Stimulated activated CD4-positive, alpha-beta T cell treated with anti-CD3 and anti-CD28 coated beads, Interleukin-1b, Interleukin-23, amount 100 ng/mL, for 24 hours (primary cell): ENCODE data around the gene PRKCQ.
"Not testable (repeated sequence)": the region's sequence is repeated elsewhere in the genome, so short reads cannot be mapped to it uniquely, and the experiment has no call there.

Experiments
- DNase-seq, 4 experiments: peaks; one replicate each; pipeline ENCODE4 v3.0.0-alpha.2; 2020; ENCODE audit warnings: low read depth in 4 of 4, low spot score in 1 of 4

PRKCQ gene

DNA sequence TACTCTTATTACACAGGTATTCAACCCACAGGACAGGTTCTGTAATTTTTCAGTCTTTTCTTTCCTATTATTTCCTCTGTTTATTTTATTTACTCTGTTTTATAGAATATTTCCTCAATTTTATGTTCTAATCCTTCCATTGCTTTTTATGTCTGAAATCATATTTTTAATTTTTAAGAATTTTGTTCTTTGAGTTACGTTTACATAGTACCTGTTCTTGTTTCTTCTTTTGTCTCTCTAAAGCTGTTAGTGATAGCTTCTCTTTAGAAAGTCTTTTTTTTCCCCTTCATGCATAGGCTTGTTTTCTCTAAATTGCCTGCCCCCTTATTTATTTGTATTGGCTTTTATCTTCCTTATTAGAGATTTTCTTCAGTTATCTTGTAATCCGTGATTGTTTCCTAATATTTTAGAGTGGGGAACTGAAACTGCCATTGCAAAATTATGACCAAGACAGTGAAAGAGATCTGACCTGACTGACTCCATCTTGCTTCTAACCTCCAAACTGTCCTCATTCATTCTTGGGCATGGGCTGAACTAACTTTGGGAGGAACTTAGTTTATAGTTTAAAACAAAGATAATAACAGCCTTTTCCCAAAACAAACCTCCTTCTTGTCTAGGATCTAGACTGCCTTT is 189.7 kb downstream of the PRKCQ start:
- DNase-seq: no peak

DNA sequence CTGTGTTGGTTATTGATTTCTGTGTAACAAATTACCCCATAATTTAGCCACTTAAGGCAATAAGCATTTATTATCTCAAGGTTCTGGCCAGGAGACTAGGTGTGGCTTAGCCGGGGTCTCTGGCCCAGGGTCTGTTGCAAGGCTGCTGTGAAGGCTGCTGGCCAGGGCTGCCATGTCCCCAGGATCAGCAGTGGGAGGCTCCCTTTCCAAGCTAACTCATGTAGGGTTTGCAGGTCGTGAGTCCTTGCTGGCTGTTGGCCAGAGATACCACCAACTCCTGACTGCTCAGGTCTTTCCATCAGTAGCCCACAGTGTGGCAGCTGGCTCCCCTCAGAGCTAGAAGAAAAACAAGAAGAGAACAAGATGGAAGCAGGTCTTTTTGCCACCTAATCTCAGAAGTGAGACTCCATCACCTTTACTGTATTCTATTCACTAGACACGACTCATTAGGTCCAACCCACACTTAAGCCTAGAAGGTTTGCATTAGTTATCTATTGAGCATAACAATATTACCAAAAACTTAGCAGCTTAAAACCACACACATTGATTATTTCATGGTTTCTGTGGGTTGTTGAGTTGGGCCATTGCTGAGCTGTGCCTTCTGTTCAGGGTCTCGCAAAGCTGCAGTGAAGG is 191.7 kb downstream of the PRKCQ start:
- DNase-seq: no peak

DNA sequence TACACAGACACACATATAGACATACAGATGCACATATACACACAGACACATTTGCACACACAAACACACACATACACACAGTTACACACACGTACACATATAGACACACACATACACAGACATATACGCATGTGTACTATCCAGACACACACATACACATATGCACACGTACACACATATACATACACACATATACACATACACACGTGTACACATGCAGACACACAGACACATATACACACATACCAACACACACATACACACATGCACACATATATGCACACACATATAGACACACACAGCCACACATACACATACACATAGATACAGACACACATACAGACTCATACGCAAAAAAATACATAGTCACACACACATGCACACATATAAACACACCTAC is 193.1 kb downstream of the PRKCQ start:
- no peak for DNase-seq

DNA sequence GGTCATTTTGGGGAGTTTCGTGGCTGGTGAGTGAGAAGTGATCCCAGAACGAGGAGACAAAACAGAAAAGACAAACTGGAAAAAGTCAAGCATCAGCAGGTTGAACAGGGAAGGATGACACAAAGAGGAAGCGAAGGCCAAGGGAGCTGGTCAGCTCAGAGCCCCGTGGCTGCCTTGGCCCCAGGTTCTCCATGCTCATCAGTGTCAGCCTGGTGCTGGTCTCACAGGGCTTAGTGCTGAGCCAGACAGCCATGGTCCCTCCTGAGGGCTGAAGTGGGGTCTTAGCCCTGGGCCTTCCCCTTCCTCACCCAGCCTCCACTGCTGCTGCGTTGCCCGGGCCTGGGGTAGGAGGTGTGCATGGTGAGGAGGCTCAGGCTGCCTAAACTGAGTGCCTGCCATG is 193.7 kb downstream of the PRKCQ start:
- no peak for DNase-seq

GRCh38 chr10:6385665-6386064 is 194.4 kb downstream of the PRKCQ start:
- DNase-seq: no peak

DNA sequence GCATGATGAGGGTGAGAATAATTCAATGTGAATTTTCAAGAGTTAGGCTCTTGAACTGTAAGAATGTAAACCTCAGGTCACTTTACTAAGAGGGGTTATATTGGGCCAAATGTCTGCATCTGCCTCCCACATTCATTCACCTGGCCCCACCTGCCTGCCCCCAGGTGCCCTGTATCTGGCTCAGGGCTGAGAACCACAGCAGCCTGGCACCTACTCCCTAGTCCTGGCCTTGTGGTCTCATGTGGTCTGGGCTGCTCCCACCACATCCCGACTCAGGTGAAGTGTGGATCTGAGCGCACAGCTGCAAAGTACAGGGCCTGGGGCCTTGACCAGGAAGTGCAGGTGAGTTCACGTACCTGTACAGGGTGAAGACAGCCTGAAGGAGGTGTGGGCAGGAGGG is 195.2 kb downstream of the PRKCQ start:
- DNase-seq: no peak

DNA sequence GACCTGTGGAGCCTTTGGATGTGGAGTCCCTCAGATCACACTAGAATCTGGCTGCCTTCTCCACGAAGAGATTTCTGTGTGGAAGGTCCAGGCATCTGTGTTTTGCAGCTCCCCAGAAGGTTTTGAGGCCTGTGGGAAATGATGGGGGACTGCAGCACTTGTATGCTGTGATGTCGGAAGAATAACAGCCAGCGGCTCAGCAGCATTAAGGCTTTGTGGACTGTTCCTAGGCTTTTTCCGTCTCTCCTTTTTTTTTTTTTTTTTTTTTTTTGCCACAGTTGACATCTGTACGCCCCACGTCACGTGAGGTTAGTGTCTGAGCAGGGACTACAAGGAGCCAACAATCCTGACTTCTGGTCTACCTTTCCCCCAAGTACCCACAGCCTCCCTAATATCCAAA is 196.0 kb downstream of the PRKCQ start:
- no peak for DNase-seq

DNA sequence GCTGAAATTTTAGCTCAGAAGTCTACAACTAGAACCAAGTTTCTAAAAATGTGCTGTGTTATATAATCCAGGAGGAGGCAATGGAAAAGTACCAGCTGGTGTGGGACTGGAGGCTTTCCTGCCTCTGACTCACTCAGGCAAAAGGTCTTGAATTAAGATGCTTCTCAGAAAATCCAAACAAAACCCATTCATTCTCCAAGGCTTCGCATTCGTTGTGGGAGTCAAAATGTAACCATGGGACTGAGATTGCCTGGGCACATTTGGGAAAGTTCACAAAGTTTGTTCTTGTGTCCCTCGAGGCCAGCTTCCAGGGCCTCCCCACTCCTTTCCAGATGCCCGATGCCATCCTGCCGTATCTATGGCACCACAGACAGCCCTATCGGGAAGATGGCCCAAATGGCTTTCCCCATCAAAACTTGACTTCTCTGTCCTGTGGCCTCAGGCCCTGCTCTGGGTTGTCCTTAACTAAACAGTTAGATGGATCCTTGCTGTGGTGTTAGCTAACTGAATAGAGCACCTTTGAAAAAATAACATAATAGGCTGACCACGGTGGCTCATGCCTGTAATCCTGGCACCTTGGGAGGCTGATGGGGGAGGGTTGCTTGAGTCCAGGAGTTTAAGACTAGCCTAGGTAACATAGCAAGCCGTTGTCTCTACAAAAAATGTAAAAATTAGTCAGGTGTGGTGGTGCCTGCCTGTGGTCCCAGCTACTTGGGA is 196.8 kb downstream of the PRKCQ start:
- DNase-seq: no peak

DNA sequence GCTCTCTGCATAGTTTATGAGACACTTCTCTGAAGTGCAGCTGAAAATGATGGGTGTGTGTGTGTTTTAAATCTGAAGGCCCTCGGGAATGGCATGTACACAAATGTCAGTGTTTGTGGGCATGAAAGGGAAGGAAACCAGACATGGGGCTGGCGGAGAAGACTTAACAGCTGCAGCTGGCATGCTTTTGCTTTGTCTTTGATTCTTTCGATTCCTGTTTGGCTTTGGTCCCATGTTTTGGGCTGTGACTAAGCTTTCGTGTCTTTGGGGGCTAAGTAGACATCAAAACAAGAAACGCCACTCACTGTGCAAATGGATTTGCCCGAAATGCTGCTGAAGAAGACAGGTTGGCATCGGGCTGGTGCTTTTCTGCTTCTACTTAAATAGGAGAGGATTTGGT is 198.0 kb downstream of the PRKCQ start:
- DNase-seq: peak in 1 of 4 experiments; percentile 23

GRCh38 chr10:6380478-6380877 is 199.6 kb downstream of the PRKCQ start:
- not testable (repeated sequence) for DNase-seq

GRCh38 chr10:6379015-6379776 is 200.9 kb downstream of the PRKCQ start:
- DNase-seq: no peak
